ENCODE results near the gene GAS6. TPM values are rescaled to one million over a fixed set of nuclear protein-coding genes. Genes with fewer than 3 reads are reported as not detected.
A peak's percentile ranks its signal among the peaks of the same experiment; 100 is the strongest.

GAS6 gene
- total RNA-seq, 1 donor = 216 TPM

DNA sequence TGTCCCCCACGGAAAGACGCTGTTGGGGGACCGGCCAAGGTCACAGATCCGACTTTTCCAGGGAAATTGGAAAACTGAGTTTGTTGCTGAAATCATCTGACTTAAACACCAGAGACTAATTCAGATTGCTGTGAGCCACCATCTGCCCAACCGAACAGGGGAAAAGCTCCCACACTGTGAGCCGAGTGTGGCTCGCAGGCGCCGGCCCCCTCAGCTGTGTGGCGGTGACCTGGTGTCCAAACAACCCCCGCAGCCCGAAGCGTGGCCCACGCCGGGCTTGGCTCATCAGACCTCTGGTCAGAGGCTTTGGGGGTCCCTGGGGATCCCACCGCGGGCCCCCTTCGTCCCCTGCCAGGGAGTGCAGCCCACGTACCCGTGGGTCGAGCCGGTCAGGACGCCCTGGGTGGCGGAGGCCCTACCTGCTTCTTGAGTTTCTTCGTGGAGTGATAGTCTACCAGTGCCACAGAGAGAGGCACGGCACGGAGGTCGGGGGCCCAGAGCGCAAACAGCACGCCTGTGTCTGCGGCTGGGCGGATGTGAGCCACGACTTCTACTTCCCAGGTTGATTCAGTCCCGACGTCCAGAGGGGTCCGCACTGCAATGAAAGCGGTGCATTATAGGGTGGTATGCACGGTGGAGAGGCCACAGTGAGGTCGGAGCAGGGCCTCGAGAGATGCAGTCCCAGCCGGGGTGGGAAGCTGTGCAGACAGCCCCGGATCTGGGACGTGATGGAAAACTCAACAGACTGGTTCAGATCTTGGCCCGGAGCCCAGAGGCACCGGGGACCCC, 40.7 kb downstream of the GAS6 start:
- TF ChIP-seq, protein P1, sequence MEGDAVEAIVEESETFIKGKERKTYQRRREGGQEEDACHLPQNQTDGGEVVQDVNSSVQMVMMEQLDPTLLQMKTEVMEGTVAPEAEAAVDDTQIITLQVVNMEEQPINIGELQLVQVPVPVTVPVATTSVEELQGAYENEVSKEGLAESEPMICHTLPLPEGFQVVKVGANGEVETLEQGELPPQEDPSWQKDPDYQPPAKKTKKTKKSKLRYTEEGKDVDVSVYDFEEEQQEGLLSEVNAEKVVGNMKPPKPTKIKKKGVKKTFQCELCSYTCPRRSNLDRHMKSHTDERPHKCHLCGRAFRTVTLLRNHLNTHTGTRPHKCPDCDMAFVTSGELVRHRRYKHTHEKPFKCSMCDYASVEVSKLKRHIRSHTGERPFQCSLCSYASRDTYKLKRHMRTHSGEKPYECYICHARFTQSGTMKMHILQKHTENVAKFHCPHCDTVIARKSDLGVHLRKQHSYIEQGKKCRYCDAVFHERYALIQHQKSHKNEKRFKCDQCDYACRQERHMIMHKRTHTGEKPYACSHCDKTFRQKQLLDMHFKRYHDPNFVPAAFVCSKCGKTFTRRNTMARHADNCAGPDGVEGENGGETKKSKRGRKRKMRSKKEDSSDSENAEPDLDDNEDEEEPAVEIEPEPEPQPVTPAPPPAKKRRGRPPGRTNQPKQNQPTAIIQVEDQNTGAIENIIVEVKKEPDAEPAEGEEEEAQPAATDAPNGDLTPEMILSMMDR (IDR thresholded peaks at IDR 0.05; ENCODE audit: insufficient read depth, low read depth, low read length) = no peak
- DNase-seq (ENCODE audit: low read depth) = no peak
- H3K4me3 ChIP-seq (ENCODE audit: low read depth, low read length) = no peak overlapping the region

DNA sequence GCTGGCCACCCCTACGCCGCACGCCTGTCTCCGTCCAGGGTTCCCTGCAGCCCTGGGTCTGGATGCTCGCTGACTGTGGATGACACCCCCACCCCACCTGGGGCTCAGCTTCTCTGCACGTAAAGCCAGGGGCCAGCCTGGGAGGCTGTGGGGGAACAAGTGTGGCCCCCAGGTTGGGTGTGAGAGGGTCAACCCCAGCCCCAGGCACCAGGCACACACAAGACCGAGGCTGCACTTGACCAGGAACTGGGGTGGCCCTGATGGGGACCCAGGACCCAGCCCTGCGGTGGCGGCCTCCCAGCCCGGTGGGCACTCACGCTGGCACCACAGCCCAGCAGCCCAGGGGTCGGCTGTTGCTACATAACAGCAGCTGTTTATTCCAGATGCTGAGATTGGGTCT, 41.6 kb downstream of the GAS6 start:
- TF ChIP-seq, protein P1 (IDR thresholded peaks at IDR 0.05; ENCODE audit: insufficient read depth, low read depth, low read length) = no peak
- no peak overlapping the region for H3K4me3 ChIP-seq (ENCODE audit: low read depth, low read length)
- DNase-seq (ENCODE audit: low read depth) = no peak

DNA sequence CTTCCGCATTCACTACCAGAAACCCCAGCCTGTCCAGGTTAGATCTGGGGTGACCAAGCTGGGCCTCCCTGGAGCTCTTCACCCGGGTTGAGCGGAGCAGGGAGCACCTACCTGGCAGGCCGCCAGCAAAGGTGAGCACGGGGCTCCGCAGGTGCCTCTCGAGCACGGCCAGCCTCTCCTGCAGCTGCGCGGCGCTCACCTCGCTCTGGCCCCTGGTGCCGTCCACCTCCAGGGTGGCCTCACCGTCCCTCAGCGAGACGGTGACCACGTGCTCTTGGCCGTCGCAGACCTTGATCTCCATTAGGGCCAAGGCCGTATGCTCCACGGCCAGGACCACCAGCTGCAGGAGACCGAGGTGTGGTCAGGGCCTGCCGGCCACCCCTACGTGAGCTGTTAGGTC, 42.0 kb downstream of the GAS6 start:
- no peak overlapping the region for H3K4me3 ChIP-seq (ENCODE audit: low read depth, low read length)
- TF ChIP-seq, protein P1 (IDR thresholded peaks at IDR 0.05; ENCODE audit: insufficient read depth, low read depth, low read length) = no peak
- DNase-seq (ENCODE audit: low read depth) = no peak

DNA sequence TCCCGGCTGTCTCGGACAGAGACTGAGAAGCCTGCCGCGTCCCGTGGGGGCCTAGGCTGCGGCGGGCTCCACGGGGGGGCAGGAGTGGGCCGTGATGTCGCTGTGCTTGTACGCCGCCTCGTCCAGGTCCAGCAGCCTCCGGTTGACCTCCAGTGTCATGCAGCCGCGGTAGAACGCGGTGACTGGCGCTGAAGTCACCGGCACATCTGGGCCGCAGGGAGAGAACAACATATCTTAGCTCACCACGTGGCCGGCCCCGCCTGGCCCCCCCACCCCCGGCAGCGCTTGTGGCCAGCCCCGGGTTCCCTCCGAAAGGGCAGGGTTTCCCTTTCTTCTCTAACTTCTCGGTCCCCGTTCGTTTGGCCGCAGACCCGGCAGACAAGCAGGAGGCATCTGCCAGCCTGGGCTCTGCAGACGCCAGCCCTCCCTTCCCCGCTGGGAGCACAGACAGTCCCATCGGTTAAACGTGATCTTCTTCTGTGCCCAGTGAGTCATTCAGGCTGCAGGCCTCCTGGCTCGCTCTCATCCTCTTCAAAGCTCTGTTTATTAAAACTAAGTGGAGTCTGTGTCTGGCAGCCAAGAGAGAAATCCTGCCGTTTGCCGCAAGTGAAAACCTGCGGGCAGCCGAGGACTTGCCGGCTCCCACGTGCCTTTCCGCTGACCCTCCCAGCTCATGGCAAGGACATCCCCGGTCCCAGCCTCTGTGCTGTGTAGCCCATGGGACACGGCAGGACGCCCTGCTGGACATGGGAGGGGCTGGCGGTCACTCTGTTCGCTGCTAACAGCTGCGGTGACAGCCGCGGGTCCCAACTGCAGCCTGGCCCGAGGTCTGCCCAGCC, 42.8 kb downstream of the GAS6 start:
- TF ChIP-seq, protein P1 (IDR thresholded peaks at IDR 0.05; ENCODE audit: insufficient read depth, low read depth, low read length) = peak; percentile 23
- H3K4me3 ChIP-seq (ENCODE audit: low read depth, low read length) = peak overlapping the region; percentile 23
- peak; percentile 99 for DNase-seq (ENCODE audit: low read depth)

DNA sequence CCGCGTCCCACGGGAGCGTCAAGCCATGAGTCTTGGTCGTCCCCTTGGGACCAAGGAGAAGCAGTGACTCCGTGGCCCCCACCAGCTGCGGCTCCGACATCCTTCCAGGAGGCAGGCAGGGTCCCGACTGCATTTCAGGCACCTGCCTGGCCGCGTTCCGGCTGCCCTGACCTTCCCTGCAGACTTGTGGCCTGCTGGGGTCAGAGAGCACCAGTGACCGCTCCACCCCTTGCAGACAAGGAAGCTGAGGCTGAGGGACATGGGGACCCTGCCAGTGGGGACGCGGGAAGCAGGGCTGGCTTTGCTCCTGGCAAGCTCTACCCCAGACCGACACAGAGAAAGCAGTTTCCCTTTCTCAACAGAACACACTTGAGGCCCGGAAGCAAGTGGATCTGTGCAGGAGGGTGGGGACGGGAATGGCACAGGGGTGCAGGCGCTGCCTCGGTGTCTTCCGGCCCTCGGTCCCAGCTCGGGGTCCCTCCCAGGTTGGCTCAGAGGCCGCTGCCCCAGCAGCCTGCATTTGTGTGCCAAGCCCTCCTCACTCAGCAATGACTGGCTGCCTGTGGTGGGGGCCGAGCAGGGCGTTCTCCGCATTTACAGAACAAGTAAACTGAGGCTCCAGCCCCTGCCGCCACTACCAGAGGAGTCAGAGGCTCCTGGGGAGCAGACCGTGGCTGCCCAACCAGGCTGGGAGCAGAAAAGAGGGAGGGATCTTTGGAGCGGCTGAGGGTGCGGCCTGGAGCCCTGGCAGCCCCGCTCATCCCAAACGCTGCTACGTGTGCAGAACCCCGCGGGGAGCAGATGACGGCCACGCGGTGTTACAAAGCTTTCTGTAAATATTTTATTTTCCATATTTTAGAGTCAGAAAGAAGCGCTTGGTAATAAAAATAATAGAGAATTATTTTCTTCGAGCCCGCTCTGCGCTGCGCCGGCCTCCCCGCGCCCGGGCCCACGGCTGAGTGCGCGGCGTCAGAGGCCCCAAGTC, 43.9 kb downstream of the GAS6 start:
- DNase-seq (ENCODE audit: low read depth) = no peak
- H3K4me3 ChIP-seq (ENCODE audit: low read depth, low read length) = no peak overlapping the region
- TF ChIP-seq, protein P1 (IDR thresholded peaks at IDR 0.05; ENCODE audit: insufficient read depth, low read depth, low read length) = no peak

DNA sequence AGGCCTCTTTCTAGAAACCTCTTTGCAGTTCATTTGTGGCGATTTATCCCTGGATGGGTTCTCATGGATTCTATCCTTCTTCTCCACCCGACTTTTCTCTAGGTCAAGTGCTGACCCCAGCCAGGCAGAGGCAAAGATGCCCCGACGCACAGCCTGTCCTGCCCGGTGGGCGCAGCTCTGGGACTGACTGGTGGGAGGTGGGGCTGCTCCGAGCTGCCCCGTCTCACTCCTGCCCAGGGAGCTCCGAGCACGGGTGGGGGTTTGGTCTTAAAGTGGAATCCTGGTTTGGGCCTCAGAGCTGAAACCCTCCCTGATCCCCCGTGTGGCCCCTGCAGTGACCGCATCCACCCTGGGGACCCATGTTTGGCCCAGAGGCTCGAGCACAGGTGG, 44.5 kb downstream of the GAS6 start:
- no peak overlapping the region for H3K4me3 ChIP-seq (ENCODE audit: low read depth, low read length)
- TF ChIP-seq, protein P1 (IDR thresholded peaks at IDR 0.05; ENCODE audit: insufficient read depth, low read depth, low read length) = no peak
- no peak for DNase-seq (ENCODE audit: low read depth)
